HUES6 (cell line): ENCODE data around the gene ADAMTS4.

Source experiments
- H3K27ac ChIP-seq: 2 replicates; pipeline ENCODE4 v1.7.0; 2013; ENCODE audit warnings: low read depth, mild to moderate bottlenecking, low read length, inconsistent platforms
- H3K27me3 ChIP-seq: 2 replicates; pipeline ENCODE4 v1.6.1; 2013; ENCODE audit warnings: low read length; ENCODE audit not compliant: control insufficient read depth, insufficient read depth
- H3K36me3 ChIP-seq: 2 replicates; pipeline ENCODE4 v1.6.1; 2013; ENCODE audit warnings: low read length; ENCODE audit not compliant: control insufficient read depth, insufficient read depth
- H3K4me1 ChIP-seq: 2 replicates; pipeline ENCODE4 v1.6.1; 2013; ENCODE audit warnings: low read length; ENCODE audit not compliant: control insufficient read depth, insufficient read depth
- H3K4me3 ChIP-seq: 2 replicates; pipeline ENCODE4 v1.5.1; 2013; ENCODE audit warnings: low read depth, low read length
- H3K9ac ChIP-seq: one replicate; pipeline ENCODE4 v1.6.1; 2013; ENCODE audit warnings: mild to moderate bottlenecking, low read length
- H3K9me3 ChIP-seq: 2 replicates; pipeline ENCODE4 v1.6.1; 2013; ENCODE audit warnings: low read depth, low read length; ENCODE audit not compliant: control insufficient read depth, insufficient read depth

The ADAMTS4 gene

GRCh38 chr1:161166669-161167548 lies 31.9 kb downstream of the ADAMTS4 start:
- H3K4me3 ChIP-seq, result peak overlapping the region; percentile 86
- no peaks in the 10 kb centered on the region for H3K27me3 ChIP-seq
- H3K27ac ChIP-seq, result no peak overlapping the region
- peaks cover 56% of the 10 kb centered on the region for H3K36me3 ChIP-seq
- peak overlapping the region; percentile 67 for H3K9ac ChIP-seq
- peaks cover 7% of the 10 kb centered on the region for H3K4me1 ChIP-seq
- no peaks in the 10 kb centered on the region for H3K9me3 ChIP-seq

- peaks cover 54% of the 10 kb centered on the region for H3K36me3 ChIP-seq
- H3K4me1 ChIP-seq, result peaks cover 7% of the 10 kb centered on the region
- no peak within 1 kb of the TSS for H3K27ac ChIP-seq
- peak within 1 kb of the TSS; percentile 86 for H3K4me3 ChIP-seq
- H3K27me3 ChIP-seq, result no peaks in the 10 kb centered on the region
- peak within 1 kb of the TSS; percentile 69 for H3K9ac ChIP-seq
- H3K9me3 ChIP-seq, result no peaks in the 10 kb centered on the region
Measured at GRCh38 chr1:161165742-161166668, 32.8 kb downstream of the ADAMTS4 start, which contains the start of gene PPOX. PPOX (plus strand) TSS chr1:161166426; CDS start chr1:161166848, 422 bp downstream.

- Histone ChIP-seq H3K27ac (no peak overlapping the region), H3K4me1 (peaks cover 7% of the 10 kb centered on the region), H3K36me3 (peaks cover 49% of the 10 kb centered on the region), H3K27me3 (no peaks in the 10 kb centered on the region), H3K9me3 (no peaks in the 10 kb centered on the region), H3K9ac (no peak overlapping the region), H3K4me3 (peak overlapping the region; percentile 86)
Measured at GRCh38 chr1:161164901-161165610, 33.8 kb downstream of the ADAMTS4 start.

GRCh38 chr1:161163793-161164192 lies 35.1 kb downstream of the ADAMTS4 start:
- peaks cover 7% of the 10 kb centered on the region for H3K4me1 ChIP-seq
- H3K9ac ChIP-seq, result no peak overlapping the region
- H3K27me3 ChIP-seq, result no peaks in the 10 kb centered on the region
- H3K4me3 ChIP-seq, result no peak overlapping the region
- H3K9me3 ChIP-seq, result no peaks in the 10 kb centered on the region
- H3K36me3 ChIP-seq, result peaks cover 40% of the 10 kb centered on the region
- no peak overlapping the region for H3K27ac ChIP-seq

- no peaks in the 10 kb centered on the region for H3K27me3 ChIP-seq
- no peak overlapping the region for H3K4me3 ChIP-seq
- peaks cover 7% of the 10 kb centered on the region for H3K4me1 ChIP-seq
- no peak overlapping the region for H3K9ac ChIP-seq
- no peak overlapping the region for H3K27ac ChIP-seq
- H3K9me3 ChIP-seq, result no peaks in the 10 kb centered on the region
- H3K36me3 ChIP-seq, result peaks cover 47% of the 10 kb centered on the region
Measured at GRCh38 chr1:161162806-161163205, 36.0 kb downstream of the ADAMTS4 start.

- Histone ChIP-seq H3K4me1 (peaks cover 3% of the 10 kb centered on the region), H3K9ac (no peak overlapping the region), H3K27ac (no peak overlapping the region), H3K36me3 (peaks cover 51% of the 10 kb centered on the region), H3K27me3 (no peaks in the 10 kb centered on the region), H3K9me3 (no peaks in the 10 kb centered on the region), H3K4me3 (no peak overlapping the region)
Measured at GRCh38 chr1:161162052-161162451, 36.8 kb downstream of the ADAMTS4 start.

GRCh38 chr1:161161652-161162051 lies 37.2 kb downstream of the ADAMTS4 start:
- H3K36me3 ChIP-seq, result peaks cover 51% of the 10 kb centered on the region

GRCh38 chr1:161160671-161161145 lies 38.1 kb downstream of the ADAMTS4 start:
- no peaks in the 10 kb centered on the region for H3K27me3 ChIP-seq
- H3K4me3 ChIP-seq, result 0 out of 2 replicates have a peak overlapping the region, but pooled peaks have one; percentile 68
- no peaks in the 10 kb centered on the region; the same call in 1 of the 2 replicates for H3K4me1 ChIP-seq
- H3K9me3 ChIP-seq, result no peaks in the 10 kb centered on the region
- H3K27ac ChIP-seq, result no peak overlapping the region
- peaks cover 51% of the 10 kb centered on the region for H3K36me3 ChIP-seq
- H3K9ac ChIP-seq, result no peak overlapping the region

More at GRCh38 chr1:161161652-161162051, 37.2 kb downstream of the ADAMTS4 start:
- Histone ChIP-seq H3K27me3 (no peaks in the 10 kb centered on the region), H3K4me1 (no peaks in the 10 kb centered on the region; the same call in 1 of the 2 replicates), H3K4me3 (no peak overlapping the region), H3K9ac (no peak overlapping the region), H3K9me3 (no peaks in the 10 kb centered on the region), H3K27ac (no peak overlapping the region)

GRCh38 chr1:161159913-161160243 lies 39.0 kb downstream of the ADAMTS4 start:
- H3K9me3 ChIP-seq, result no peaks in the 10 kb centered on the region
- H3K27ac ChIP-seq, result peak overlapping the region; percentile 84
- peak overlapping the region; percentile 77 for H3K9ac ChIP-seq
- no peaks in the 10 kb centered on the region for H3K27me3 ChIP-seq
- H3K4me1 ChIP-seq, result no peaks in the 10 kb centered on the region
- H3K4me3 ChIP-seq, result peak overlapping the region; percentile 68
- peaks cover 48% of the 10 kb centered on the region for H3K36me3 ChIP-seq

- peak within 1 kb of the TSS; percentile 77 for H3K9ac ChIP-seq
- H3K27me3 ChIP-seq, result no peaks in the 10 kb centered on the region
- no peaks in the 10 kb centered on the region for H3K4me1 ChIP-seq
- peak within 1 kb of the TSS; percentile 68 for H3K4me3 ChIP-seq
- peaks cover 43% of the 10 kb centered on the region for H3K36me3 ChIP-seq
- no peaks in the 10 kb centered on the region for H3K9me3 ChIP-seq
- peak within 1 kb of the TSS; percentile 84 for H3K27ac ChIP-seq
Measured at GRCh38 chr1:161159087-161159912, 39.6 kb downstream of the ADAMTS4 start, which contains the start of gene USP21. USP21 (plus strand) TSS chr1:161159500; CDS start chr1:161160641, 1,141 bp downstream.
